ENCODE measurements around the gene LMF1. TPM values are rescaled to one million over a fixed set of nuclear protein-coding genes. Genes with fewer than 3 reads are reported as not detected.
"Not testable (repeated sequence)": the region's sequence is repeated elsewhere in the genome, so short reads cannot be mapped to it uniquely, and the experiment has no call there.

Gene LMF1
- total RNA-seq, 1 donor from 2014 or later = 16.0 TPM

GRCh38 chr16:839643-840408 lies 131.0 kb downstream of the LMF1 start:
- no peak for DNase-seq (ENCODE audit: low read depth, low spot score)
- Mint-ChIP-seq H3K9me3 (peaks cover 3% of the 10 kb centered on the region), H3K27me3 (ENCODE audit: low read depth) (no peaks in the 10 kb centered on the region), H3K27ac (ENCODE audit: unreplicated experiment) (no peak overlapping the region), H3K4me1 (peaks cover 8% of the 10 kb centered on the region), H3K36me3 (ENCODE audit: low read depth) (peaks cover 4% of the 10 kb centered on the region), H3K4me3 (no peak overlapping the region)
- TF ChIP-seq, protein P1, sequence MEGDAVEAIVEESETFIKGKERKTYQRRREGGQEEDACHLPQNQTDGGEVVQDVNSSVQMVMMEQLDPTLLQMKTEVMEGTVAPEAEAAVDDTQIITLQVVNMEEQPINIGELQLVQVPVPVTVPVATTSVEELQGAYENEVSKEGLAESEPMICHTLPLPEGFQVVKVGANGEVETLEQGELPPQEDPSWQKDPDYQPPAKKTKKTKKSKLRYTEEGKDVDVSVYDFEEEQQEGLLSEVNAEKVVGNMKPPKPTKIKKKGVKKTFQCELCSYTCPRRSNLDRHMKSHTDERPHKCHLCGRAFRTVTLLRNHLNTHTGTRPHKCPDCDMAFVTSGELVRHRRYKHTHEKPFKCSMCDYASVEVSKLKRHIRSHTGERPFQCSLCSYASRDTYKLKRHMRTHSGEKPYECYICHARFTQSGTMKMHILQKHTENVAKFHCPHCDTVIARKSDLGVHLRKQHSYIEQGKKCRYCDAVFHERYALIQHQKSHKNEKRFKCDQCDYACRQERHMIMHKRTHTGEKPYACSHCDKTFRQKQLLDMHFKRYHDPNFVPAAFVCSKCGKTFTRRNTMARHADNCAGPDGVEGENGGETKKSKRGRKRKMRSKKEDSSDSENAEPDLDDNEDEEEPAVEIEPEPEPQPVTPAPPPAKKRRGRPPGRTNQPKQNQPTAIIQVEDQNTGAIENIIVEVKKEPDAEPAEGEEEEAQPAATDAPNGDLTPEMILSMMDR (conservative IDR thresholded peaks at IDR 0.05) = no peak

GRCh38 chr16:838741-839140 lies 132.0 kb downstream of the LMF1 start:
- Mint-ChIP-seq H3K9me3 (peaks cover 3% of the 10 kb centered on the region), H3K27me3 (ENCODE audit: low read depth) (peaks cover 4% of the 10 kb centered on the region), H3K4me1 (peaks cover 8% of the 10 kb centered on the region), H3K36me3 (ENCODE audit: low read depth) (peaks cover 4% of the 10 kb centered on the region), H3K27ac (ENCODE audit: unreplicated experiment) (no peak overlapping the region), H3K4me3 (no peak overlapping the region)
- TF ChIP-seq, protein P1 (conservative IDR thresholded peaks at IDR 0.05) = no peak
- DNase-seq (ENCODE audit: low read depth, low spot score) = no peak

DNA sequence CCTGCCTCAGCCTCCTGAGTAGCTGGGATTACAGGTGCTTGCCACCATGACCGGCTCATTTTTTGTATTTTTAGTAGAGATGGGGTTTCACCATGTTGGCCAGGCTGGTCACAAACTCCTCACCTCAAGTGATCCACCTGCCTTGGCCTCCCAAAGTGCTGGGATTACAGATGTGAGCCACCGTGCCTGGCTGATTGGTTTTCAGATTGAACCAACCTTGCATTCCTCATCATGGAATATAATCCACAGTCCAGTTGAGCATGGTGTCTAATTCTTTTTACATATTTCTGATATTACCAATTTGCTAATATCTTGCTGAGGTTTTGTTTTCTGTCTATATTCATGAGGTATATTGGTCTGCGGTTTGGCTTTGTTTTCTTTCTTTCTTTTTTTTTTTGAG lies 134.0 kb downstream of the LMF1 start:
- not testable (repeated sequence) for H3K9me3 Mint-ChIP-seq; H3K4me3 Mint-ChIP-seq; H3K4me1 Mint-ChIP-seq; DNase-seq (ENCODE audit: low read depth, low spot score); H3K27me3 Mint-ChIP-seq (ENCODE audit: low read depth); H3K27ac Mint-ChIP-seq (ENCODE audit: unreplicated experiment); H3K36me3 Mint-ChIP-seq (ENCODE audit: low read depth)

- Mint-ChIP-seq H3K4me1 (no peaks in the 10 kb centered on the region), H3K4me3 (no peak overlapping the region), H3K27me3 (ENCODE audit: low read depth) (peaks cover 4% of the 10 kb centered on the region), H3K9me3 (peaks cover 3% of the 10 kb centered on the region), H3K36me3 (ENCODE audit: low read depth) (peaks cover 4% of the 10 kb centered on the region), H3K27ac (ENCODE audit: unreplicated experiment) (no peak overlapping the region)
- TF ChIP-seq, protein P1 (conservative IDR thresholded peaks at IDR 0.05) = no peak
- DNase-seq (ENCODE audit: low read depth, low spot score) = no peak
These were observed 134.6 kb downstream of the LMF1 start for GRCh38 chr16:836221-836620.

DNA sequence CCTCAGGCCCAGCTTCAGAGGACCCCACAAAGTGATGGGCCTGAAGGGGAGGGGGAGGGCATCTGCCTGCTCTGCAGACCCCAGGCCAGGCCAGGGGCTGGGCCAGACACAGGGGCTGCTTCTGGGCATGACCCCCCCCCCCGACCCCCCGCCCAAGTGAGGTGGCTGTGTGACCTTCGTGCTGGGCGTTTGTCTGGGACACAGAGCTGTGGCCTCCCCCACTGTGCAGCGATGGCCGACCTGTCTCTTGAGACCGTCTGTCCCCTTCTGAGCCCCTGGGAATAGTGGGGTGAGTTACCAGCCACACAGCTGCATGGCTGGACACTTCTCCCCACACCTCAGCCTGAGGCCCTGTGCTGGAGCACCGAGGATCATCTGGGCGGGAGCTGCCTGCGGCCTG lies 135.4 kb downstream of the LMF1 start:
- Mint-ChIP-seq H3K4me3 (no peak overlapping the region), H3K27ac (ENCODE audit: unreplicated experiment) (no peak overlapping the region), H3K9me3 (peaks cover 3% of the 10 kb centered on the region), H3K4me1 (no peaks in the 10 kb centered on the region), H3K27me3 (ENCODE audit: low read depth) (peaks cover 4% of the 10 kb centered on the region), H3K36me3 (ENCODE audit: low read depth) (peaks cover 4% of the 10 kb centered on the region)
- TF ChIP-seq, protein P1 (conservative IDR thresholded peaks at IDR 0.05) = no peak
- no peak for DNase-seq (ENCODE audit: low read depth, low spot score)

DNA sequence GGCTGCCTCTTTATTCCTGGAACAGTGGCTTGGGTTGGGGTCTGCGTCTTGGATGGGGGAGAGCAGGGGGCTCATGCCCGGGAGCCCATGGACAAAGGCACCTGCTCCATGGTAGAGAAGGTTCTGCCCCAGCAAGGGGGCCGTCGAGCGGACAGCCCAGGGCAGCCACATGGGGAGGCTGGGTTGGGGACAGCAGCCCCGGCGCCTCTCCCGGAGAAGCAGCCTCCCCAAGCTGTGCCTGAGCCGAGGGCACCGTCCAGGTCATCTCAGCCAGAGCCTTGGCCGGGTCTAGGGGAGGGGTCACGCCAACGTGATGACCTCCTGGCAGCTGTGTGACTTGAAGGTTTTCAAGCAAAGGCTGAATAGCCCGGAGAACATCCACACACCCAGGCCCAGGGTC lies 137.4 kb downstream of the LMF1 start:
- DNase-seq (ENCODE audit: low read depth, low spot score) = no peak
- peaks cover 3% of the 10 kb centered on the region for H3K9me3 Mint-ChIP-seq
- H3K27ac Mint-ChIP-seq (ENCODE audit: unreplicated experiment) = no peak overlapping the region
- TF ChIP-seq, protein P1 (conservative IDR thresholded peaks at IDR 0.05) = no peak
- peaks cover 9% of the 10 kb centered on the region for H3K27me3 Mint-ChIP-seq (ENCODE audit: low read depth)
- H3K4me3 Mint-ChIP-seq = no peak overlapping the region
- H3K36me3 Mint-ChIP-seq (ENCODE audit: low read depth) = peaks cover 4% of the 10 kb centered on the region
- no peaks in the 10 kb centered on the region for H3K4me1 Mint-ChIP-seq
